Measurements from ENCODE around the gene GGA1. TPM values are rescaled to one million over a fixed set of nuclear protein-coding genes. Genes with fewer than 3 reads are reported as not detected.

GGA1 gene
- total and polyA plus RNA-seq, 2 donors (not counting 1 experiment from before 2014, with no cell fraction given) = 137 to 154 TPM

DNA sequence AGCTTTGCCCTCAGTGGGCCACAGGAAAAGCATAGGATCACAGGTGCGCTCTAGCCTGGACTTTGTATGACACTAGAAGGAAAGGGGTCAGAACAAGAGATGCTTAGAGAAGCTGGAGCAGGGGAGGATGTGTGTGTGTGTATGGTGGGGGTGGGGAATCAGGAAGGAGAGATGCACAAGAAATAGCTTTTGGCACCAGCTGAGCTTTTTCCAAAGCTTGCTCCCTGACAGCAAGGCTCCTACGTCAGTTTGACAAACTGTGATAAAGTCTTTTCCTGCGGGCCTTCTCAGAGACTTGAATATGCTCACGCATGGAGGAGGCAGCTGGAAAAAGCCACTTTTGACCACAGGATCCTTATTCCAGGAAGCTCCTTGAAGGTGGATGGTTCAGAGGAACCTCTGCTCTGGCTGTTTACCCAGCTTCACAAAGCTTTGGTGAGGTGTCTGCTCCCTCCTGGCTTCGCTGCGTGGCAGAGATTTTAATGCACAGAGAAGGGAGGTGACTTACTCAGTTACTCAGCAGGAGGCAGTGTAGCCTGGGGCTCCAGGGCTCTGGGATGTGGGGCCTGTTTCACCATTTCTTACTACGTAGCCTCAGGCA, 44.4 kb upstream of the GGA1 start:
- H3K36me3 ChIP-seq (replicated peaks in 1 of 2; ENCODE audit: control extremely low read depth in 1 of 2, control insufficient read depth in 1 of 2, extremely low read depth in 1 of 2, insufficient read depth in 2 of 2, low read length in 1 of 2) = no peaks in the 10 kb centered on the region
- intact Hi-C loops (cut with micrococcal nuclease) = no loop called here
- H3K27ac Mint-ChIP-seq = no peak overlapping the region
- no peak overlapping the region for H3K27ac ChIP-seq (ENCODE audit: low read length in 2 of 2)
- no peak overlapping the region for H3K4me3 ChIP-seq (ENCODE audit: control extremely low read depth in 1 of 5, extremely low read depth in 1 of 5, insufficient read depth in 1 of 5, low read depth in 2 of 5, low read length in 4 of 5)
- peaks cover 36% of the 10 kb centered on the region for H3K4me1 Mint-ChIP-seq
- no peak overlapping the region for H3K4me2 ChIP-seq (replicated peaks; ENCODE audit: low read depth, low read length, poor library complexity, severe bottlenecking)
- H3K9me3 ChIP-seq (ENCODE audit: control extremely low read depth in 1 of 3, control insufficient read depth in 2 of 3, insufficient read depth in 1 of 3, low read length in 2 of 3) = peaks cover 0 to 22% (median 0%) of the 10 kb centered on the region in 3 donors
- ATAC-seq (ENCODE audit: low read depth) (no peak), DNase-seq (no peak)
- ChIA-PET CTCF (interaction anchor here (0.7 to 4.8 kb wide), 6 partner anchors 10 to 520 kb away, joined by 3 to 69 read pairs (median 8); no protein-coding TSS in a partner anchor), POLR2A (no interaction called here)
- TF ChIP-seq EZH2 (IDR thresholded peaks at IDR 0.05; ENCODE audit: borderline replicate concordance, insufficient read depth, low read depth, low read length, poor library complexity, severe bottlenecking) (no peak), CTCF (IDR thresholded peaks at IDR 0.05) (no peak)
- H2AFZ ChIP-seq (ENCODE audit: insufficient read depth, low read depth, low read length, poor library complexity, severe bottlenecking) = no peak overlapping the region
- H3K4me3 Mint-ChIP-seq = no peak overlapping the region
- no peaks in the 10 kb centered on the region for H4K20me1 ChIP-seq (ENCODE audit: control insufficient read depth, insufficient read depth, low read length, poor library complexity, severe bottlenecking)
- no peaks in the 10 kb centered on the region for H3K79me2 ChIP-seq (ENCODE audit: control insufficient read depth, insufficient read depth, low read length)
- peaks cover 30% of the 10 kb centered on the region for H3K27me3 Mint-ChIP-seq
- no peak overlapping the region for H3K9ac ChIP-seq (ENCODE audit: low read length)
- 94% methylated on average over 5 of the region's 7 CpGs for WGBS (ENCODE audit: insufficient coverage)
- peaks cover 0 to 46% (median 23%) of the 10 kb centered on the region in 4 experiments for H3K27me3 ChIP-seq (replicated peaks in 1 of 4; ENCODE audit: control extremely low read depth in 1 of 4, control insufficient read depth in 3 of 4, insufficient read depth in 4 of 4, low read length in 3 of 4)
- peaks cover 38 to 45% of the 10 kb centered on the region in 2 donors for H3K4me1 ChIP-seq (ENCODE audit: control insufficient read depth in 2 of 2, insufficient read depth in 2 of 2, low read length in 2 of 2)
- no peaks in the 10 kb centered on the region for H3K9me3 Mint-ChIP-seq (ENCODE audit: insufficient read depth)

DNA sequence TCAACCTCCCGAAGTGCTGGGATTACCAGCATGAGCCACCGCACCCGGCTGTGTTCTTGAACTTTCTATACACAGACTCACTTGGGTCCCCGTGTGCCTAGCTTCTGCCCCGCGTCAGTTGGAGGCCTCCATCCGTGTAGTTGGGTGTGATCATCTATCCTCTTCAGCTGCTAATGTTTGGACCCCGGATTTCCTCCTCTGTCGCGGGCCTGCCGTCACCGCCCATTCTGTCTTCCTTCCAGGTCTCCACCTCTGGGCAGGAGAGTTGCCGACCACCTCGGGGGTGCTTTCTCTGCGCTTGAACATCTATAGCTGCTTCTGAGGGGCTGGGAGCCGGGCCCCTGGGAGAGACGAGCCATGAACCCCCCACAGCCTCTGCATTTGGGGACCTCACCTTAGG, 42.8 kb upstream of the GGA1 start:
- Mint-ChIP-seq H3K9me3 (ENCODE audit: insufficient read depth) (no peaks in the 10 kb centered on the region), H3K27ac (no peak overlapping the region), H3K27me3 (peaks cover 31% of the 10 kb centered on the region), H3K4me3 (peak overlapping the region; percentile 69), H3K4me1 (peaks cover 32% of the 10 kb centered on the region)
- H3K4me3 ChIP-seq (ENCODE audit: control extremely low read depth in 1 of 5, extremely low read depth in 1 of 5, insufficient read depth in 1 of 5, low read depth in 2 of 5, low read length in 4 of 5) = peak overlapping the region in 4 of 5 experiments; percentile 9 to 40 (median 30)
- H3K9me3 ChIP-seq (ENCODE audit: control extremely low read depth in 1 of 3, control insufficient read depth in 2 of 3, insufficient read depth in 1 of 3, low read length in 2 of 3) = peaks cover 0 to 21% (median 0%) of the 10 kb centered on the region in 3 donors
- H3K9ac ChIP-seq (ENCODE audit: low read length) = peak overlapping the region; percentile 19
- WGBS (ENCODE audit: insufficient coverage) = 27% methylated on average over 14 of the region's 17 CpGs
- peak overlapping the region; percentile 77 for H2AFZ ChIP-seq (ENCODE audit: insufficient read depth, low read depth, low read length, poor library complexity, severe bottlenecking)
- POLR2A ChIA-PET = interaction anchor here (0.7 kb wide), 2 partner anchors 14 to 23 kb away, joined by 12 read pairs; partner anchors contain the start of gene LGALS2
- DNase-seq (no peak), ATAC-seq (ENCODE audit: low read depth) (no peak)
- H3K4me2 ChIP-seq (replicated peaks; ENCODE audit: low read depth, low read length, poor library complexity, severe bottlenecking) = peak overlapping the region; percentile 80
- CTCF ChIA-PET = interaction anchor here (0.6 to 7.0 kb wide), 16 partner anchors 8 to 403 kb away, joined by 3 to 278 read pairs (median 10); partner anchors contain the start of genes LGALS2 and MFNG
- H3K79me2 ChIP-seq (ENCODE audit: control insufficient read depth, insufficient read depth, low read length) = no peaks in the 10 kb centered on the region
- no peaks in the 10 kb centered on the region for H4K20me1 ChIP-seq (ENCODE audit: control insufficient read depth, insufficient read depth, low read length, poor library complexity, severe bottlenecking)
- H3K4me1 ChIP-seq (ENCODE audit: control insufficient read depth in 2 of 2, insufficient read depth in 2 of 2, low read length in 2 of 2) = peaks cover 35 to 40% of the 10 kb centered on the region in 2 donors
- peak overlapping the region; percentile 32 to 53 for H3K27ac ChIP-seq (ENCODE audit: low read length in 2 of 2)
- H3K27me3 ChIP-seq (replicated peaks in 1 of 4; ENCODE audit: control extremely low read depth in 1 of 4, control insufficient read depth in 3 of 4, insufficient read depth in 4 of 4, low read length in 3 of 4) = peaks cover 0 to 35% (median 21%) of the 10 kb centered on the region in 4 experiments
- no peaks in the 10 kb centered on the region for H3K36me3 ChIP-seq (replicated peaks in 1 of 2; ENCODE audit: control extremely low read depth in 1 of 2, control insufficient read depth in 1 of 2, extremely low read depth in 1 of 2, insufficient read depth in 2 of 2, low read length in 1 of 2)
- TF ChIP-seq CTCF (IDR thresholded peaks at IDR 0.05) = no peak
- intact Hi-C loops (cut with micrococcal nuclease) = no loop called here

Measured in B cell (primary cell).